IPS DF 6.9 (cell line): ENCODE measurements around the gene SERINC2.

ENCODE experiments used
- DNase-seq: peaks from one replicate; pipeline ENCODE4 v3.0.0-alpha.2; 2013; ENCODE audit warnings: low read depth, low spot score
- H3K27ac ChIP-seq: one replicate; pipeline ENCODE4 v1.5.1; 2013; ENCODE audit warnings: low read length, control low read depth
- H3K27me3 ChIP-seq: 2 replicates; pipeline ENCODE4 v1.6.1; 2013; ENCODE audit warnings: mild to moderate bottlenecking, low read length; ENCODE audit not compliant: control insufficient read depth, insufficient read depth
- H3K36me3 ChIP-seq: 2 replicates; pipeline ENCODE4 v1.6.1; 2013; ENCODE audit warnings: low read length; ENCODE audit not compliant: control insufficient read depth, insufficient read depth
- H3K4me1 ChIP-seq: 2 replicates; pipeline ENCODE4 v1.6.1; 2013; ENCODE audit warnings: low read length; ENCODE audit not compliant: control insufficient read depth, insufficient read depth
- H3K4me3 ChIP-seq: 2 replicates; pipeline ENCODE4 v1.5.1; 2013; ENCODE audit warnings: mild to moderate bottlenecking, low read length
- H3K9me3 ChIP-seq: 2 replicates; pipeline ENCODE4 v1.6.1; 2013; ENCODE audit warnings: low read length, inconsistent platforms; ENCODE audit not compliant: control insufficient read depth, insufficient read depth
- WGBS: extraction: QIAGEN DNeasy Blood & Tissue Kit; methylation state at CpG from one replicate; pipeline ENCODE4 v1.1.7; 2013; ENCODE audit warnings: mixed read lengths, missing lambda C conversion rate; ENCODE audit not compliant: insufficient read length, insufficient coverage; 5-methylcytosine and 5-hydroxymethylcytosine counted together

Gene SERINC2

DNA sequence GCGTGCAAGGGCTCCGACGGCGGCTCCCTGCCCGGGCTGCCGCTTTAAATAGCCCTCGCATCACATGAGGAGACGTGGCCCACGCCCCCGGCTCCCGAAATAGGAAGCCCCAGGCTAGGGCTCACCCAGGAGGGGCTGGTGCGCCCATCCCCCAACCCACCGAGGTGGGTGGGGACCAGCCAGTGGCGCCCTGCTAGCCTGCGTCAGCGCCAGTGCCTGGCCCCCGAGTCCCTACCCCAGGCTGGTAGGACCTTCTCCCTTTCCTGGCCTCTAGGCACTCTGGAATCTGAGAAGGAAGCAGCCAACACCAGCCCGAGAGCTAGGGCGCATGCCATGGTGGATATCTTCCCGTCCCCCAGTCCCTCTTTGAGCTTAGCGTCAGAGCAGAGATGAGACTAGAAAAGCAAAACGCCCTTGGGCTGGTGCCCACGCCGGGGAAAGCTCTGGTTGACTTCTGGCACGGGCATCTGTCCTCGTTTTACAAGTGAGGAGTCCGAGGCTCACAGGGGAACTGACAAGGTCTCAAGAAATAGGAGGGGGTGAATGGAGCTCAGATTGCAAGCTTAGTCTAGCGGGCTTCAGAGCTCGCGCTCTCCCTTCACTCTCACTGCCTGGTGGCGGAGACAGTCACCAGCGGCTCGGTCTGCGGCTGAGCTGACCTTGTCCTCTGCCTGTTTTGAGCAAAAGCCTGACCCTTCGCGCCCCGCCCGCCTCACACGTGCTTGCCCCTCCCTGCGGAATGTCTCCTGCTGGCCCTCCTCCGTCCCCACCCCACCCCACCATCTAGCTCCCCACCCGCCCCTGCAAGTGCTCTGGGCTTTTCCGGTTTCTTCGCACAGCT lies 39.7 kb upstream of the SERINC2 start, which contains the start of gene FABP3:
Gene FABP3 (minus strand): TSS at position 21 of the 841 bp plus-strand sequence. CDS start 62 bp downstream, outside the sequence.
- no CpG with 5 or more reads among the region's 44 CpGs for WGBS
- no peak within 1 kb of the TSS for H3K27ac ChIP-seq

DNA sequence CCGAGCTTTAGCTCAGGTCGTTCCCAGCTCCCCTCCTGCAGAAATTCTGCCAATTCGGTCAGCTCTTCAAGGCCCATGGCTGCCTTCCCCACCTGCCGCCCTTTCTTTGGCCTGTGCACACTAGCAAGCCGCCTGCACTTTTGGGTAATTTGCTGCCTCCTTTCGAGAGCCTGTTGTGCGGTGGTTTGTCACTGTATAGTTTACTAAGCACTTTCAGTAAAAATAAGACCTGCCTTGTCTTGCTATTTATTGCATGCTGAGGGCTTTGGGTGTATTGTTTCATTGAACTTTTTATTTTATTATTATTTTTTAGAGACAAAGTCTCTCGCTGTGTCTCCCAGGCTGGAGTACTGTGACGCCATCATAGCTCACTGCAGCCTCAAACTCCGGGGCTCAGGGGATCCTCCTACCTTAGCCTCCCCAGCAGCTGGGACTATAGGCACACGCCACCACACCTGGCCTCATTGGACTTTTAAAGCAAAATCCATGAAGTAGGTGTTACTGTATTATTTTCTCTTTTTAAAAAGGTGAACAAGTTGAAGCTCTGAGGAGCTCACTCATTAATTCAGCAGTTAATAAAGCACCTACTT lies 39.0 kb upstream of the SERINC2 start:
- no CpG with 5 or more reads among the region's 11 CpGs for WGBS

More for the DNA sequence above, 39.7 kb upstream of the SERINC2 start, which contains the start of gene FABP3:
- DNase-seq: peak; percentile 79
- Histone ChIP-seq H3K4me3 (peak within 1 kb of the TSS; percentile 32; the same call in 1 of the 2 replicates), H3K36me3 (no peaks in the 10 kb centered on the region), H3K9me3 (no peaks in the 10 kb centered on the region), H3K27me3 (no peaks in the 10 kb centered on the region), H3K4me1 (peaks cover 14% of the 10 kb centered on the region)

DNA sequence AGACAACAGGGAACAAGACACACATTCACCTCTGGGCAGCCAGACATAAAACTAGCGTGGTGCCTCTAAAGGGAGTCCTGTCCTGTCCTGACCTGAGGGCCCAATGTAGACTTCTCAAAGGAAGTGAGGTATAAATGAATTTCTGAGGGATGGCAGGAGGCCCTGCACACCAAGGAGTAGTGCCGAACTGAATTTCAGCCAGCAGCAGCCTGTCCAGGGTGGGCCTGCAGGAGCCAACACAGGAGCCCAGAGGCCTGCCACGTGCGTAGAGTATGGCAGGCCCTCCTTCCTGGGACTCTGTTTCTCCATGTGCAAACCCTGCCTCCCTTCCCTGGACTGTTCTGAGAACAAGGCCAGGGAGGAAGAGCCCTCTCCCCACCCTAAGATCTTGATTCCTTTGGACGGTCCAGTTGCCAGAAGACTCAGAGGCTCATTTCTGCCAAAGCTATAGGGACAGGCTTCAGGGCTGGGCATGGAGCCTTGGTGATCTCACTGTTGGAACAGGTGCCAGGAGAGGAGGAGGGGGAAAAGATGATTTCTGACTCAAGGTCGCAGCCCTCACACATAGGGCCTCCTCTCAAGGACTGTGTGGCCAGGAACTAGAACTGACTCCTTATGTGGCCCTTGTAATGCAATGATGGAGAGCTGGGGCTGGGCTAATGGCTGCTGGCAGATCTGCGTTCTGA lies 38.4 kb upstream of the SERINC2 start:
- H3K27me3 ChIP-seq: no peaks in the 10 kb centered on the region
- H3K27ac ChIP-seq: no peak overlapping the region

More for the DNA sequence above, 39.0 kb upstream of the SERINC2 start:
- no peak for DNase-seq
- Histone ChIP-seq H3K4me1 (peaks cover 14% of the 10 kb centered on the region), H3K9me3 (no peaks in the 10 kb centered on the region), H3K27ac (no peak overlapping the region), H3K36me3 (no peaks in the 10 kb centered on the region), H3K27me3 (no peaks in the 10 kb centered on the region), H3K4me3 (no peak overlapping the region)

DNA sequence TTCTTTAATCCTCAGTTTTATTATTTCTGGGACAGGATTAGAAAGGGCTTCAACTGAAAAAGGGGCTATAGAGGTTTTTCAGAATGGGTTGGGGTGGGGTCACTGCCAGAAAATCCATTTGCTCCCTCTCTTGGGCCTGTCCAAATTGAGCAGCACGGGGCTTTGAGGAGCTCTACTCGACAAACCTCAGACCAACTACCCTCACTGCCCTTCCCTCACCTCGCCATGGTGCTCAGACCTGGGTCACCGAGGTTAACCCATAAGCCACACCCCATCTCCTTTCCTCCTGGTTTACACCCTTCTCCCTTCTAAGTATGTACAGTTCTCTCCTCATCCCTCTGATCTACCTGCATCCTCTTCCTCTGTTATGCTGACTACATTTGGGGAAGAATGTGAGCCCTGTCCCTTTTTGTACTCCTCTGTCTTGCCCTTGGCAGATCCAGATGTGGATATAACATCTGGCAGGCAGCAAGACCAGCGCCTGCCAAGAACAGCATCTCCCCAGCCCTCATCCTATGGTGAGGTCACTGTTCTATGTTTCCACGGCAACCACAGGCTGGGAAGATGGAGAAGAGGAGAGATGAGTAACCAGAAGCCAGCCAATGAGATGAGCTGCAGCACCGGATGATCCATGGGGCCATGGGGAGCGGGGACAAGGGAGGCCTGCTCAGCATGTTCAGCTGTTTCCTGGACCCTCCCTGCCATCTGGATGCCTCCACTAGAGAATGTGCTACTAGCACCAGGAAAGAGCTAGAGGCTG lies 36.5 kb upstream of the SERINC2 start:
- H3K4me1 ChIP-seq: peaks cover 14% of the 10 kb centered on the region
- H3K4me3 ChIP-seq: no peak overlapping the region
- no CpG with 5 or more reads among the region's 8 CpGs for WGBS
- DNase-seq: no peak
- no peaks in the 10 kb centered on the region for H3K27me3 ChIP-seq
- no peaks in the 10 kb centered on the region for H3K9me3 ChIP-seq
- no peaks in the 10 kb centered on the region for H3K36me3 ChIP-seq
- H3K27ac ChIP-seq: no peak overlapping the region

More for the DNA sequence above, 38.4 kb upstream of the SERINC2 start:
- WGBS: no CpG with 5 or more reads among the region's 7 CpGs
- Histone ChIP-seq H3K4me3 (no peak overlapping the region), H3K4me1 (peaks cover 14% of the 10 kb centered on the region), H3K9me3 (no peaks in the 10 kb centered on the region), H3K36me3 (no peaks in the 10 kb centered on the region)
- no peak for DNase-seq

DNA sequence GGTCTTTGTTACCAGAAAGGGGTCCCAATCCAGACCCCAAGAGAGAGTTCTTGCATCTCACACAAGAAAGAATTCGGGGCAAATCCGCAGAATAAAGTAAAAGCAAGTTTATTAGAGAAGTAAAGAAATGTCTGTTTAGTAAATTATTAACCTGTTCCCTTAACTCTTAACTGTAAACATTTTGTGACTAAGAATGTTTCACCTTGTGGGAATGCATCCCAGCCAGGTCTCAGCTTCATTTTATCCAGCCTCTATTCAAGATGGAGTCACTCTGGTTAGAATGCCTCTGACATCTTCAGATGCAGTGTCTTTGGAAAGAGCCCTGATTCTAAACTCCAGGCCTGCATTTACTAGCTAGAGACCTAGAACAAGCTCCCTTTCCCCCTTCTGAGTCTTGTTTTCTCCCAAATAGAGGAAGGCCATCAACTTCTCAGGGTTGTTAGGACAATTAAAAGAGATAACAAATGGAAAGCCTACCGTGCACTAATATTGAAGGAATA lies 35.6 kb upstream of the SERINC2 start:
- no peaks in the 10 kb centered on the region for H3K27me3 ChIP-seq
- no peak overlapping the region for H3K4me3 ChIP-seq
- H3K36me3 ChIP-seq: no peaks in the 10 kb centered on the region
- no peaks in the 10 kb centered on the region for H3K9me3 ChIP-seq
- no peak overlapping the region for H3K27ac ChIP-seq
- WGBS: no CpG with 5 or more reads among the region's 3 CpGs
- H3K4me1 ChIP-seq: peaks cover 10% of the 10 kb centered on the region
- no peak for DNase-seq

DNA sequence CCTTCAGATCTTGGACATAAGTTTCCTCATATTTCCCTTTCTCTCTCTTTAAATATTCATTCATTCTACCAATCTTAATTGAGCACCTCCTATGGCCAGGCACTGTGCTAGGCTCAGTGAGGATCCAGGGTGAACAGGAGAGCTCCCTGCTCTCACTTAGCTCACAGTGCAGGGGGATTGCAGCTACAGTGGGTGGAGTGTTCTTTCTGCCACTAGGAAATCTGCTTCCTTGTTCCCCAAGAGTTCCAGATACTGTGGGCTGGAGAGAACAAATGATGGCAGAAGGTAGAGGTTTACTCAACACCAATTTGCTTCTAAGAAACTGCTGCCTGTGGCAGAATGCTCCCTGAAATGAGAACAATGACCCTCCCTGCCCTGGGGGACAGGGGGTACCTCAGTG lies 35.0 kb upstream of the SERINC2 start:
- Histone ChIP-seq H3K4me1 (peaks cover 7% of the 10 kb centered on the region; the same call in 1 of the 2 replicates), H3K27me3 (no peaks in the 10 kb centered on the region), H3K4me3 (no peak overlapping the region), H3K9me3 (no peaks in the 10 kb centered on the region), H3K36me3 (no peaks in the 10 kb centered on the region), H3K27ac (no peak overlapping the region)
- DNase-seq: no peak

DNA sequence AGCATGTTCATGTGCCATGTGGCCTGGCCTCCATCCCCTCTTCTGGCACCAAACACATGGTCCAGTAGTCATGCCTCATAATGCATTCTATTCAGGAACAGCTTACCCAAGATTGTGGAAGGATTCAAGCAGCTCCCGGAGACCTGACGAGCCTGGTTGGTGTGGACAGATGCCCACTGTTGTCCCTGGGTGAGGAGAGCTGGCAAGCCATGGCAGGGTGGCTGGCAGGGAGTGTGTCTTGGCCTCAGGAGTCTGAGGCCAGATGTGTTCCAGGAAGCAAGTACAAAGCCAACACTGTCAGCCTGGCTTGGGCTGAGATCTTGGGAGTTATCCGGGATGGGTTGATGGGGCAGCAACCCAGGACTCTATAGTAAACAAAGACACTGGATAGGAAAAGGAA lies 32.8 kb upstream of the SERINC2 start:
- H3K9me3 ChIP-seq: no peaks in the 10 kb centered on the region
- H3K27ac ChIP-seq: no peak overlapping the region
- no peaks in the 10 kb centered on the region for H3K27me3 ChIP-seq
- peaks cover 2% of the 10 kb centered on the region; the same call in 1 of the 2 replicates for H3K4me1 ChIP-seq
- no CpG with 5 or more reads among the region's 3 CpGs for WGBS
- no peak overlapping the region for H3K4me3 ChIP-seq
- DNase-seq: no peak
- H3K36me3 ChIP-seq: no peaks in the 10 kb centered on the region

DNA sequence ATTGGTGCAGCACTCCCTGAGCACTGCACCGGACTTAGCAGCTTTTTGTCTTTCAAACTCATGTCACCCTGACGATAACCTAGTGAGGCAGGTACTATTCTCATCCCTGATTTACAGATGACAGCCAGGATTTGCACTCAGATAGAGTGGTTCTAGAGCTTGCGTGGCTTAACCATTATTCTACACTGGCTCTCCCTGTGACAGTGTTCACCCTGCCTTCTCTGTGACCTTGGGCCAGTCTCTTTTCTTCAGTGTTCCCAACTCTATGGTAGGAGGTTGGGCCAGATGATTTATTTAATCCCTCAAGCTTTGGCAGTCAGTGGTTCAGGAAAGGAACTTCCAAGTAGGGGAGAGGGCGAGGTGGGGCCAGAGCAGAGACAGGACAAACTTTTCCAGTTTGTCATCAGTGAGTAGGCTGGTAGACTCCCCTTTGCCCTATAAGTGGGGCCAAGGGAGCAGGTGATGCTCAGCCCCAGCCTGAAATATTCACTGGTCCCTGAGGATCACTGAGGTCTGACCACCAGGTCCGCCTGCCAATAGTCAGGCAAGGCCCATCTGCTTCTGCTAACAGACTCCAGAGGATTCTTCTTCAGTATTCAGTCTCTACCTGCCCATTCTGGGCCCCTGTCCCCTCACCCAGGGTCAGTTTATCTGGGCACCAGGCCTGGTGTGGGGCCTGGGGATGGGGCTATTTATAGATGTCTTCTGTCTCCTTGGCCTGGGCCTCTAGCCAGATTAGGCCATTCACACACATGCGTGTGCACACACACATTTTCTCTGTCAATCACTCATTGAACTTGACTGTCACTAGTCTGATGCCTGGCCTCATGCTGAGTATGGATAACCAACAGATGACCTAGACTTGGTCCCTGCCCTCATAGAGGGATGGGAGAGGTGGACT lies 31.4 kb upstream of the SERINC2 start:
- Histone ChIP-seq H3K4me1 (peaks cover under 1% of the 10 kb centered on the region; the same call in 1 of the 2 replicates), H3K36me3 (no peaks in the 10 kb centered on the region), H3K4me3 (no peak overlapping the region), H3K27ac (no peak overlapping the region), H3K27me3 (no peaks in the 10 kb centered on the region), H3K9me3 (no peaks in the 10 kb centered on the region)
- WGBS: no CpG with 5 or more reads among the region's 6 CpGs
- DNase-seq: no peak

DNA sequence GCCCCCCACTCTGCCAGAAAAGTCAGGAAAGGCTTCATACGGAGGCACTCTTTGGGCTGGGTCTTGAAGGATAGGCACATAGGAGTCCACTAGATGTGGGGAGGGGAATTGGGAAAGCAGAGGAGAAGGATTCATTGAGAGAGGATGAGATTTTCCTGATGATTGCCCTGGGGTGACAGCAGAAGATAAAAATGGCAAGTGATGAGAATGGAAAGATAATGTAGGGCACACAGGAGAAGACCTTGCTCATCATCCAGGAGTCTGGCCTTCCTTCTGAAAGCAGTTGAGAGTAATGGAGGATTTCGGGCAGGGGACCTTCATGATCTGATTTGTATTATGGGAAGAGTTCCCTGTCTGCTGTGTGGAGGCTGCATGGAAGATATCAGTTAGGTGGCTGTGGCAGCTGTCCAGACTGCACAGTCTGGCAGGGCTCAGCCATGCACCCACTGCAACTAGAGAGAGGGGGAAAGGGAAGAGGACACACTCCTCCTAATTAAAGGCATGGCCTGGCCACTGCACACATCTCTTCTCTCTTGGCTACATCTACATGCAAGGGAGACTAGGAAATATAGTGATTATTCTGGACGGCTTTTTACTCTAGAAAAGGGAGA lies 30.5 kb upstream of the SERINC2 start:
- no peak overlapping the region for H3K4me3 ChIP-seq
- no peaks in the 10 kb centered on the region for H3K36me3 ChIP-seq
- no peaks in the 10 kb centered on the region for H3K9me3 ChIP-seq
- H3K27me3 ChIP-seq: no peaks in the 10 kb centered on the region
- no peaks in the 10 kb centered on the region; the same call in 1 of the 2 replicates for H3K4me1 ChIP-seq
- H3K27ac ChIP-seq: no peak overlapping the region
- DNase-seq: no peak
- WGBS: no CpG with 5 or more reads among the region's 3 CpGs
